ENCODE measurements around the gene CACNG5. TPM values are rescaled to one million over a fixed set of nuclear protein-coding genes. Genes with fewer than 3 reads are reported as not detected.
A peak's percentile ranks its signal among the peaks of the same experiment; 100 is the strongest.

Gene CACNG5
- total RNA-seq, 4 donors from 2014 or later = not detected

- intact Hi-C loops (cut with DNase I; ENCODE audit: low total_unique reads) = no loop called here
- TF ChIP-seq POLR2A (IDR thresholded peaks at IDR 0.05) = no peak
- DNase-seq (ENCODE audit: low spot score in 2 of 2) = no peak
- WGBS, 2 donors = 91 to 94% methylated on average over 2 of the region's 2 CpGs
- no peak overlapping the region for H3K4me3 ChIP-seq (ENCODE audit: low read depth, poor library complexity, severe bottlenecking)
Measured at GRCh38 chr17:66863820-66864219, 28.9 kb downstream of the CACNG5 start.

- no peak for DNase-seq (ENCODE audit: low spot score in 2 of 2)
- H3K4me3 ChIP-seq (ENCODE audit: low read depth, poor library complexity, severe bottlenecking) = no peak overlapping the region
- TF ChIP-seq POLR2A (IDR thresholded peaks at IDR 0.05) = no peak
- TF ChIP-seq CTCF (IDR thresholded peaks at IDR 0.05) = no peak
- intact Hi-C loops (cut with DNase I; ENCODE audit: low total_unique reads) = no loop called here
- 76% methylated on average over 1 of the region's 1 CpG for WGBS, 2 donors
Measured at GRCh38 chr17:66865151-66865550, 30.2 kb downstream of the CACNG5 start.

- intact Hi-C loops (cut with DNase I; ENCODE audit: low total_unique reads) = no loop called here
- TF ChIP-seq CTCF (IDR thresholded peaks at IDR 0.05) (no peak), POLR2A (IDR thresholded peaks at IDR 0.05) (no peak)
- no peak overlapping the region for H3K4me3 ChIP-seq (ENCODE audit: low read depth, poor library complexity, severe bottlenecking)
- 81 to 88% methylated on average over 2 of the region's 2 CpGs for WGBS, 2 donors
- DNase-seq (ENCODE audit: low spot score in 2 of 2) = peak in 1 of 2 donors; percentile 14
Measured at GRCh38 chr17:66873962-66874361, 39.0 kb downstream of the CACNG5 start.

- WGBS, 2 donors = 93 to 96% methylated on average over 16 of the region's 16 CpGs
- TF ChIP-seq POLR2A (IDR thresholded peaks at IDR 0.05) = no peak
- TF ChIP-seq CTCF (IDR thresholded peaks at IDR 0.05) = no peak
- H3K4me3 ChIP-seq (ENCODE audit: low read depth, poor library complexity, severe bottlenecking) = no peak overlapping the region
- intact Hi-C loops (cut with DNase I; ENCODE audit: low total_unique reads) = no loop called here
- DNase-seq (ENCODE audit: low spot score in 2 of 2) = no peak
Measured at GRCh38 chr17:66884931-66885330, 50.0 kb downstream of the CACNG5 start.

GRCh38 chr17:66885417-66885816 lies 50.5 kb downstream of the CACNG5 start:
- WGBS, 2 donors = 66 to 72% methylated on average over 3 to 4 of the region's 4 CpGs
- H3K4me3 ChIP-seq (ENCODE audit: low read depth, poor library complexity, severe bottlenecking) = no peak overlapping the region
- DNase-seq (ENCODE audit: low spot score in 2 of 2) = no peak
- TF ChIP-seq POLR2A (IDR thresholded peaks at IDR 0.05) = no peak
- intact Hi-C loops (cut with DNase I; ENCODE audit: low total_unique reads) = no loop called here

GRCh38 chr17:66889480-66890230 lies 54.7 kb downstream of the CACNG5 start:
- WGBS, 2 donors = 59 to 69% methylated on average over 7 of the region's 7 CpGs
- no peak for DNase-seq (ENCODE audit: low spot score in 2 of 2)
- intact Hi-C loops (cut with DNase I; ENCODE audit: low total_unique reads) = no loop called here
- no peak overlapping the region for H3K4me3 ChIP-seq (ENCODE audit: low read depth, poor library complexity, severe bottlenecking)
- TF ChIP-seq POLR2A (IDR thresholded peaks at IDR 0.05) (no peak), CTCF (IDR thresholded peaks at IDR 0.05) (no peak)

GRCh38 chr17:66892246-66892645 lies 57.3 kb downstream of the CACNG5 start:
- TF ChIP-seq POLR2A (IDR thresholded peaks at IDR 0.05) (no peak), CTCF (IDR thresholded peaks at IDR 0.05) (no peak)
- 38 to 47% methylated on average over 5 of the region's 5 CpGs for WGBS, 2 donors
- no peak for DNase-seq (ENCODE audit: low spot score in 2 of 2)
- intact Hi-C loops (cut with DNase I; ENCODE audit: low total_unique reads) = no loop called here
- no peak overlapping the region for H3K4me3 ChIP-seq (ENCODE audit: low read depth, poor library complexity, severe bottlenecking)
